Measurements from ENCODE around the gene MAP6. TPM values are rescaled to one million over a fixed set of nuclear protein-coding genes. Genes with fewer than 3 reads are reported as not detected.

MAP6 gene
- polyA plus RNA-seq, 1 donor (not counting 4 experiments of a cell fraction or from before 2014, with no cell fraction given), result 1.7 TPM

- DNase-seq (ENCODE audit: low read depth, low spot score), result no peak
- H4K20me1 ChIP-seq (ENCODE audit: control insufficient read depth, extremely low read depth, insufficient read depth, low read length), result no peaks in the 10 kb centered on the region
- no peak overlapping the region for H3K4me3 ChIP-seq (ENCODE audit: control insufficient read depth in 2 of 3, extremely low read depth in 1 of 3, insufficient read depth in 2 of 3, low read depth in 1 of 3, low read length in 3 of 3)
- H2AFZ ChIP-seq (ENCODE audit: control insufficient read depth, low read length), result no peak overlapping the region
- H3K79me2 ChIP-seq (ENCODE audit: control insufficient read depth, insufficient read depth, low read length), result no peaks in the 10 kb centered on the region
- no peaks in the 10 kb centered on the region for H3K9me3 ChIP-seq (ENCODE audit: control insufficient read depth, low read depth, low read length)
- TF ChIP-seq EZH2 (IDR thresholded peaks at IDR 0.05; ENCODE audit: low read length) (no peak), CTCF (optimal IDR thresholded peaks at IDR 0.05 in 1 of 3, IDR thresholded peaks at IDR 0.05 in 1 of 3, conservative IDR thresholded peaks at IDR 0.05 in 1 of 3; ENCODE audit: extremely low read depth in 1 of 3, insufficient read depth in 2 of 3, low read length in 3 of 3) (peak in 2 of 3 experiments; percentile 58 to 74)
- H3K27me3 ChIP-seq (ENCODE audit: control insufficient read depth, extremely low read depth, insufficient read depth, low read length), result no peaks in the 10 kb centered on the region
- H3K4me1 ChIP-seq (ENCODE audit: control insufficient read depth, extremely low read depth, insufficient read depth, low read length), result peaks cover 2% of the 10 kb centered on the region
- peaks cover 9 to 16% of the 10 kb centered on the region in 2 experiments for H3K36me3 ChIP-seq (ENCODE audit: control insufficient read depth in 2 of 2, extremely low read depth in 1 of 2, insufficient read depth in 2 of 2, low read length in 2 of 2)
- H3K9ac ChIP-seq (ENCODE audit: control insufficient read depth, extremely low read depth, insufficient read depth, low read length), result no peak overlapping the region
- dilution Hi-C loops (cut with MboI; ENCODE audit: extremely low pct_ligation_motif_present, low sequenced_read_pairs), result no loop called here
- no peaks in the 10 kb centered on the region for H3K9me1 ChIP-seq (ENCODE audit: control insufficient read depth, extremely low read depth, insufficient read depth, low read length)
- no peak for FAIRE-seq
- H3K27ac ChIP-seq (ENCODE audit: control insufficient read depth, insufficient read depth, low read length), result no peak overlapping the region
- H3K4me2 ChIP-seq (ENCODE audit: control insufficient read depth, extremely low read depth, insufficient read depth, low read depth, low read length), result no peak overlapping the region
Measured at GRCh38 chr11:75577207-75577606, 91.6 kb downstream of the MAP6 start.

GRCh38 chr11:75576499-75576918, 92.3 kb downstream of the MAP6 start:
- Histone ChIP-seq H3K9ac (ENCODE audit: control insufficient read depth, extremely low read depth, insufficient read depth, low read length) (no peak overlapping the region), H3K9me1 (ENCODE audit: control insufficient read depth, extremely low read depth, insufficient read depth, low read length) (no peaks in the 10 kb centered on the region), H3K27ac (ENCODE audit: control insufficient read depth, insufficient read depth, low read length) (no peak overlapping the region), H3K27me3 (ENCODE audit: control insufficient read depth, extremely low read depth, insufficient read depth, low read length) (no peaks in the 10 kb centered on the region), H3K79me2 (ENCODE audit: control insufficient read depth, insufficient read depth, low read length) (no peaks in the 10 kb centered on the region), H3K36me3 (ENCODE audit: control insufficient read depth in 2 of 2, extremely low read depth in 1 of 2, insufficient read depth in 2 of 2, low read length in 2 of 2) (peaks cover 15 to 21% of the 10 kb centered on the region in 2 experiments), H3K4me3 (ENCODE audit: control insufficient read depth in 2 of 3, extremely low read depth in 1 of 3, insufficient read depth in 2 of 3, low read depth in 1 of 3, low read length in 3 of 3) (no peak overlapping the region), H3K4me2 (ENCODE audit: control insufficient read depth, extremely low read depth, insufficient read depth, low read depth, low read length) (no peak overlapping the region), H4K20me1 (ENCODE audit: control insufficient read depth, extremely low read depth, insufficient read depth, low read length) (no peaks in the 10 kb centered on the region), H3K4me1 (ENCODE audit: control insufficient read depth, extremely low read depth, insufficient read depth, low read length) (peaks cover 2% of the 10 kb centered on the region), H3K9me3 (ENCODE audit: control insufficient read depth, low read depth, low read length) (no peaks in the 10 kb centered on the region), H2AFZ (ENCODE audit: control insufficient read depth, low read length) (no peak overlapping the region)
- FAIRE-seq (no peak), DNase-seq (ENCODE audit: low read depth, low spot score) (no peak)
- dilution Hi-C loops (cut with MboI; ENCODE audit: extremely low pct_ligation_motif_present, low sequenced_read_pairs), result no loop called here
- TF ChIP-seq CTCF (optimal IDR thresholded peaks at IDR 0.05 in 1 of 3, IDR thresholded peaks at IDR 0.05 in 1 of 3, conservative IDR thresholded peaks at IDR 0.05 in 1 of 3; ENCODE audit: extremely low read depth in 1 of 3, insufficient read depth in 2 of 3, low read length in 3 of 3), result no peak
- TF ChIP-seq EZH2 (IDR thresholded peaks at IDR 0.05; ENCODE audit: low read length), result no peak

All from keratinocyte (primary cell).